GM19395 (cell line): ENCODE results near the gene IREB2.
A peak's percentile ranks its signal among the peaks of the same experiment; 100 is the strongest.
"Not testable (repeated sequence)": the region's sequence is repeated elsewhere in the genome, so short reads cannot be mapped to it uniquely, and the experiment has no call there.

Experiments used
- ATAC-seq: cut with Tn5 transposase; IDR thresholded peaks from one replicate; pipeline ENCODE4 v1.9.1; 2021; ENCODE audit warnings: mild to moderate bottlenecking, moderate library complexity; ENCODE audit not compliant: unreplicated experiment

IREB2 gene

GRCh38 chr15:78434134-78434533, 3.9 kb upstream of the IREB2 start:
- ATAC-seq: no peak

- ATAC-seq: not testable (repeated sequence)
Observed at GRCh38 chr15:78434711-78435110, 3.3 kb upstream of the IREB2 start.

GRCh38 chr15:78437107-78437761, 782 bp upstream of the IREB2 start:
- ATAC-seq: no peak

GRCh38 chr15:78438619-78439285, 736 bp downstream of the IREB2 start:
- ATAC-seq: peak; percentile 18

- ATAC-seq: no peak
Observed at GRCh38 chr15:78440375-78441373, 2.7 kb downstream of the IREB2 start.

- no peak for ATAC-seq
Observed at GRCh38 chr15:78444255-78444654, 6.2 kb downstream of the IREB2 start.

GRCh38 chr15:78445875-78446274, 7.9 kb downstream of the IREB2 start:
- ATAC-seq: no peak

- no peak for ATAC-seq
Observed at GRCh38 chr15:78446551-78446950, 8.5 kb downstream of the IREB2 start.

- no peak for ATAC-seq
Observed at GRCh38 chr15:78448441-78449219, 10.6 kb downstream of the IREB2 start.

GRCh38 chr15:78449220-78449999, 11.4 kb downstream of the IREB2 start:
- no peak for ATAC-seq

GRCh38 chr15:78450285-78450858, 12.4 kb downstream of the IREB2 start:
- no peak for ATAC-seq

- ATAC-seq: no peak
Observed at GRCh38 chr15:78452485-78452884, 14.5 kb downstream of the IREB2 start.

GRCh38 chr15:78453447-78453846, 15.4 kb downstream of the IREB2 start:
- no peak for ATAC-seq

- ATAC-seq: no peak
Observed at GRCh38 chr15:78454992-78455391, 17.0 kb downstream of the IREB2 start.

GRCh38 chr15:78455749-78456148, 17.7 kb downstream of the IREB2 start:
- no peak for ATAC-seq

- no peak for ATAC-seq
Observed at GRCh38 chr15:78456426-78456825, 18.4 kb downstream of the IREB2 start.

- no peak for ATAC-seq
Observed at GRCh38 chr15:78457101-78457500, 19.1 kb downstream of the IREB2 start.

GRCh38 chr15:78460737-78461136, 22.7 kb downstream of the IREB2 start:
- no peak for ATAC-seq

GRCh38 chr15:78461171-78461888, 23.3 kb downstream of the IREB2 start:
- ATAC-seq: no peak
